Duodenal mucosa (tissue), 2 donors: Measurements from ENCODE around the gene HEPN1.
A peak's percentile ranks its signal among the peaks of the same experiment; 100 is the strongest.
"Not testable (repeated sequence)": the region's sequence is repeated elsewhere in the genome, so short reads cannot be mapped to it uniquely, and the experiment has no call there.

Experiments used
- H3K27ac ChIP-seq: one replicate; pipeline ENCODE4 v1.7.0; 2013; ENCODE audit warnings: low read depth, low read length
- H3K27me3 ChIP-seq, 2 donors: one replicate each; pipeline ENCODE4 v1.7.0; 2013; ENCODE audit warnings: low read length in 2 of 2, control low read depth in 1 of 2; ENCODE audit not compliant: insufficient read depth in 2 of 2, control insufficient read depth in 1 of 2
- H3K36me3 ChIP-seq, 2 donors: one replicate each; pipeline ENCODE4 v1.7.0; 2013; ENCODE audit warnings: low read length in 2 of 2, control low read depth in 1 of 2; ENCODE audit not compliant: insufficient read depth in 2 of 2, control insufficient read depth in 1 of 2
- H3K4me1 ChIP-seq, 2 donors: one replicate each; pipeline ENCODE4 v1.7.0; 2013; ENCODE audit warnings: low read length in 2 of 2, control low read depth in 1 of 2; ENCODE audit not compliant: insufficient read depth in 2 of 2, control insufficient read depth in 1 of 2
- H3K4me3 ChIP-seq, 2 donors: one replicate each; pipeline ENCODE4 v1.7.0; 2013; ENCODE audit warnings: low read length in 2 of 2, low read depth in 1 of 2
- H3K9ac ChIP-seq, 2 donors: one replicate each; pipeline ENCODE4 v1.7.0; 2013; ENCODE audit warnings: low read length in 2 of 2, low read depth in 1 of 2
- H3K9me3 ChIP-seq, 2 donors: one replicate each; pipeline ENCODE4 v1.7.0; 2013; ENCODE audit warnings: low read length in 2 of 2, control low read depth in 1 of 2; ENCODE audit not compliant: control insufficient read depth in 1 of 2

HEPN1 gene

DNA sequence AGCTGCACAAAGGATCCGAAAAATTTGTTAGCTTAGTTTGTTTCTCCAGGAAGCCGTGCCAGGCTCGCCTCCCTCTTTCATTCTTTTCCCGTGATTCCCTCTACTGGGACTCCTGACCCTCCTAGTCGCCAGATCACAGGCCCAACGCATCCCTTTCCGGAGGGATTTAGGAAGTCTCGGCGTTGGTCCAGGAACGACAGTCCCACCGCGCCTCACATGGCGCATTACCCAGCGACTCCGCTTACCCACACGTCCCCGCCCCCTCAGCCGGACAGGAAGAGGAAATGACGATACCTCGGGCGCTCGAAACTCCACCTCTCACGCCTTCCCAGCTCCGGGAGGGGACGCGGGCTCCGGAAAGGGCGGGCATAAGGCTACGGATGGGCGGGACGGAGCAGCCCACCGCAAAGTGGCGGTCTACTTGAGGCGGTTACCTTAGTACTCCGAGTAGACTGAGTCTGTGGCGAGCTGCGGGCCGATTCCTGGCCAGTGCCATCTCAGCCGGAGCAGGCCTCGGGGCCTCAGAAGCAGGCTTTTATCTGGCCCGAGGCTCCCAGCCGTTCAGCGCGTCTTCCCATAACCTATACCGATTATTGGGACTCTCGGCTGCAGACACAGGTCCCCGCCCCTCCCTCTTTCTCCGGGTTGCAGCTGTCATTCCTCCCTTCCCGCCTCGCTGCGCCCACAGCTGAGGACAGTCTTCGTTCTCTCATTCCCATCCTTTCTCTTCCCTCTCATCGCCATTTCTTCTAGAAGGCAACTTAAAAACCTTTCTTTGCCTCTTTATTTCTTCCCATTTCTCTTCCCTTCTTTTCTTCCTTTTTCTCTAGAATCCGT, 34.9 kb downstream of the HEPN1 start, which contains the start of gene CCDC15:
TSS of gene CCDC15 (plus strand) at position 450 of the 837 bp plus-strand sequence. CDS start 531 bp downstream, outside the sequence.
- Histone ChIP-seq H3K36me3 (no peaks in the 10 kb centered on the region), H3K27me3 (no peaks in the 10 kb centered on the region), H3K27ac (peak within 1 kb of the TSS; percentile 61), H3K9ac (peak within 1 kb of the TSS; percentile 69 to 74), H3K9me3 (no peaks in the 10 kb centered on the region), H3K4me3 (peak within 1 kb of the TSS; percentile 93 to 99), H3K4me1 (peaks cover 10 to 12% of the 10 kb centered on the region in 2 donors)

DNA sequence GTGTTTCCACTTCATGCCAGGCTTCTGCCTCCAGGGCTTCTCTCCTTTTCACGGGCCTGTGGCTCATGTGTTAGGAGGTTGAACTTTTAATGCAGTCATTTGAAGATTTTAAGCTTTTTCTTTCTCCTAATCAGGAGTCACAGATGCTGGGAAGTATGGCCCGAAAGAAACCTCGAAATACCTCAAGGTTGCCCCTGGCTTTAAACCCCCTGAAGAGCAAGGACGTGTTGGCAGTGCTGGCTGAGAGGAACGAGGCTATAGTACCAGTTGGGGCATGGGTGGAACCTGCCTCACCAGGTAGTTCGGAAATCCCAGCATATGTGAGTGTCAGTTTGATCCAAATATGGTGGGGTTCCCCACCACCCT, 35.5 kb downstream of the HEPN1 start:
- Histone ChIP-seq H3K4me1 (peaks cover 10 to 12% of the 10 kb centered on the region in 2 donors), H3K27ac (no peak overlapping the region), H3K9me3 (no peaks in the 10 kb centered on the region), H3K36me3 (no peaks in the 10 kb centered on the region), H3K27me3 (no peaks in the 10 kb centered on the region), H3K4me3 (peak overlapping the region; percentile 93 to 99), H3K9ac (peak overlapping the region; percentile 56 to 74)

DNA sequence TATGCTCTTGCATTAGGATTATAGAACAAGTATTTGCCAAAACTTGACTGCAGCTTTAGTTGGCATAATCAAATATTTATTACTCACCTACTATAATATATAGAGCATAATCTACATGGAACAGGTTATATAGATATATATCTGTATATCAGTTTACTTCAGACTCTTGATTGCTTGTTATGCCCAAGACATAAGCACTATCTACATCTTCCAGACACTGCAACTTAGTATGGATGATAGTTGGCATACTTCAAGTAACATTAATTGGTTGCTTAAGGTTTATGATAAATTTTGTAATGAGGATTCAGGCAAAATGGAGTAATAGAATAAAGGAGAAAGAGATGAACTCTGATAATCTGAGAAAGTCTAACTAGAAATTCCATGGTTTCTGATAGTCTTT, 36.0 kb downstream of the HEPN1 start:
- peak overlapping the region; percentile 93 to 99 for H3K4me3 ChIP-seq
- H3K4me1 ChIP-seq: peaks cover 10 to 12% of the 10 kb centered on the region in 2 donors
- no peaks in the 10 kb centered on the region for H3K27me3 ChIP-seq
- H3K36me3 ChIP-seq: no peaks in the 10 kb centered on the region
- no peak overlapping the region for H3K9ac ChIP-seq
- no peak overlapping the region for H3K27ac ChIP-seq
- no peaks in the 10 kb centered on the region for H3K9me3 ChIP-seq

DNA sequence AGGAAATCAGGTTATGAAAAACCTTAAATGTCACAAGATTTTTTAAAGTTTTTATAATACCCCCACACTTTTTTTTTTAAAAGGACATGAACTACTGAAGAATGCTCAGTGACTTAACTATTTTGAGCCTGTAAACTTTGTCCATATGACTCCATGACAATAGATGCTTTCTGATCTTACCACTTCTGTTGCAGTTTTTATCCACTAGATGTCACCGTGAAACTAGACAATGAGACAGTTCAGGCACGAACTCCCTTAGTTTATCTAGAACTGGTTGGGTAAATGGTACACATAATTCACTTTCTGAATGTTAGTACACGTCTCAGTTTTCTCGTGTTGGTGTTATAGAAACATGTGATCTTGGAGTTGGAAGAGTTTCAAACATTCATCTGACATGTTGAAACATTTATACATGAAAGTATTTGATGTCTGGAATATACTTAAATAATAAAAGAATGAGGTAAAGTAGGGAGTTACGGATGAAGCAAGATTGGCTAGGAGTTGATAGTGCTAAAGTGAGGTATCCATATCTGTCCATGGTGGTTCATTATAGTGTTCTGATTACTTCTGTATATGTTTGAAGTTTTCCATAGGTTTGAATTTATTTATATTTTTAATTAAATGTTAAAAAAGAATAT, 43.0 kb downstream of the HEPN1 start:
- Histone ChIP-seq H3K4me1 (no peaks in the 10 kb centered on the region), H3K36me3 (no peaks in the 10 kb centered on the region), H3K27me3 (no peaks in the 10 kb centered on the region), H3K9me3 (no peaks in the 10 kb centered on the region), H3K9ac (no peak overlapping the region), H3K4me3 (no peak overlapping the region), H3K27ac (no peak overlapping the region)

DNA sequence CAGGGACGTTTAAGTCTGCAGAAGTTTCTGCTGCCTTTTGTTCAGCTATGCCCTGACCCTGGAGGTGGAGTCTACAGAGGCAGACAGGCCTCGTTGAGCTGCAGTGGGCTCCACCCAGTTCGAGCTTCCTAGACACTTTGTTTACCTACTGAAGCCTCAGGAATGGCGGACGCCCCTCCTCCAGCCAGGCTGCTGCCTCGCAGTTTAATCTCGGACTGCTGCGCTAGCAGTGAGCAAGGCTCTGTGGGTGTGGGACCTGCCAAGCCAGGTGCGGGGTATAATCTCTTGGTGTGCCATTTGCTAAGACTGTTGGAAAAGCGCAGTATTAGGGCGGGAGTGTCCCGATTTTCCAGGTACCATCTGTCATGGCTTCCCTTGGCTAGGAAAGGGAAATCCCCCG, 49.1 kb downstream of the HEPN1 start:
- not testable (repeated sequence) for H3K27ac ChIP-seq, H3K36me3 ChIP-seq, H3K4me3 ChIP-seq, H3K9me3 ChIP-seq, H3K9ac ChIP-seq, H3K4me1 ChIP-seq, H3K27me3 ChIP-seq
